GM23338 (cell line): ENCODE data around the gene CDKN2AIPNL. TPM values are rescaled to one million over a fixed set of nuclear protein-coding genes. Genes with fewer than 3 reads are reported as not detected.

ENCODE experiments used
- ATAC-seq: fragments of 200-7000 bp; cut with Tn5 transposase; 3 replicates; pipeline ENCODE4 v1.9.1; 2020
- DNase-seq: peaks from one replicate; pipeline ENCODE4 v3.0.0-alpha.2; 2015; ENCODE audit warnings: low spot score
- H2AFZ ChIP-seq: fragments of 200-600 bp; sonication (generic); 2 replicates; pipeline ENCODE4 v1.8.0; 2016; ENCODE audit warnings: antibody characterized with exemption, mild to moderate bottlenecking, moderate library complexity
- H3F3A ChIP-seq: fragments of 200-600 bp; sonication (generic); replicated peaks from 2 replicates; pipeline ENCODE4 v1.8.0; 2017; ENCODE audit warnings: antibody characterized with exemption, mixed run types, low read depth
- H3K27ac ChIP-seq: fragments of 200-600 bp; sonication (generic); 2 replicates; pipeline ENCODE4 v1.6.1; 2016; ENCODE audit warnings: low read depth
- H3K27me3 ChIP-seq: fragments of 200-600 bp; sonication (generic); 2 replicates; pipeline ENCODE4 v1.8.0; 2016; ENCODE audit warnings: mild to moderate bottlenecking, mixed run types, moderate library complexity; ENCODE audit not compliant: insufficient read depth
- H3K36me3 ChIP-seq: fragments of 200-600 bp; sonication (generic); 2 replicates; pipeline ENCODE4 v1.8.0; 2016; ENCODE audit warnings: mild to moderate bottlenecking; ENCODE audit not compliant: insufficient read depth
- H3K4me1 ChIP-seq: fragments of 200-600 bp; sonication (generic); 2 replicates; pipeline ENCODE4 v1.8.0; 2016; ENCODE audit warnings: mild to moderate bottlenecking, moderate library complexity; ENCODE audit not compliant: insufficient read depth
- H3K4me2 ChIP-seq: fragments of 200-600 bp; sonication (generic); 2 replicates; pipeline ENCODE4 v1.7.1; 2017; ENCODE audit warnings: mixed run types
- H3K4me3 ChIP-seq: fragments of 200-600 bp; sonication (generic); 2 replicates; pipeline ENCODE4 v1.6.1; 2016; ENCODE audit warnings: mixed run types
- H3K79me2 ChIP-seq: fragments of 200-600 bp; sonication (generic); replicated peaks from 2 replicates; pipeline ENCODE4 v1.8.0; 2017; ENCODE audit warnings: mild to moderate bottlenecking; ENCODE audit not compliant: insufficient read depth
- H3K9me2 ChIP-seq: fragments of 200-600 bp; sonication (generic); 2 replicates; pipeline ENCODE4 v1.8.0; 2017; ENCODE audit not compliant: insufficient read depth
- H4K20me1 ChIP-seq: fragments of 200-600 bp; sonication (generic); replicated peaks from 2 replicates; pipeline ENCODE4 v1.8.0; 2017; ENCODE audit warnings: mild to moderate bottlenecking; ENCODE audit not compliant: insufficient read depth
- H3K27ac Mint-ChIP-seq: 2 replicates; pipeline ENCODE4 v1.8.0; 2020; ENCODE audit warnings: inconsistent platforms, mild to moderate bottlenecking, moderate library complexity, mixed read lengths
- H3K27me3 Mint-ChIP-seq: 3 replicates; pipeline ENCODE4 v1.8.0; 2022; ENCODE audit warnings: low read depth, mild to moderate bottlenecking, moderate library complexity, mixed read lengths, inconsistent platforms; ENCODE audit not compliant: insufficient read depth, poor library complexity
- H3K36me3 Mint-ChIP-seq: 3 replicates; pipeline ENCODE4 v1.8.0; 2021; ENCODE audit warnings: low read depth, mild to moderate bottlenecking, inconsistent platforms, moderate library complexity, mixed read lengths
- H3K4me1 Mint-ChIP-seq: 3 replicates; pipeline ENCODE4 v1.8.0; 2020; ENCODE audit warnings: mild to moderate bottlenecking, inconsistent platforms, mixed read lengths
- H3K4me3 Mint-ChIP-seq: 3 replicates; pipeline ENCODE4 v1.8.0; 2021; ENCODE audit warnings: moderate library complexity, mild to moderate bottlenecking, inconsistent platforms, mixed read lengths
- H3K9me3 Mint-ChIP-seq: 3 replicates; pipeline ENCODE4 v1.8.0; 2020; ENCODE audit warnings: moderate library complexity, mild to moderate bottlenecking, inconsistent platforms, mixed read lengths
- CREB1 ChIP-seq: fragments of 250-450 bp; sonication (Bioruptor Pico); IDR thresholded peaks from 2 replicates; pipeline ENCODE4 v1.5.0; 2020; ENCODE audit warnings: low read depth, mild to moderate bottlenecking, moderate library complexity
- CTCF ChIP-seq, 2 experiments: fragments of 200-600 bp in 1 of 2; sonication (generic) in 1 of 2; conservative IDR thresholded peaks; 2 replicates each; pipeline versions ENCODE4 v1.5.1 to v1.6.1; 2016 to 2017; ENCODE audit warnings: antibody characterized with exemption in 2 of 2, low read depth in 2 of 2, mild to moderate bottlenecking in 2 of 2, moderate library complexity in 1 of 2
- EZH2 ChIP-seq: fragments of 200-600 bp; sonication (generic); IDR thresholded peaks from one replicate; pipeline ENCODE4 v1.8.0; 2017; ENCODE audit warnings: antibody characterized with exemption, mild to moderate bottlenecking, low read depth; ENCODE audit not compliant: unreplicated experiment
- JUNB ChIP-seq: IDR thresholded peaks from one replicate; pipeline ENCODE4 v1.6.1; 2016; ENCODE audit warnings: antibody characterized with exemption; ENCODE audit not compliant: unreplicated experiment
- ZNF114 ChIP-seq: fragments of 250-450 bp; sonication (Bioruptor Pico); IDR thresholded peaks from 2 replicates; pipeline ENCODE4 v1.5.0; 2020; ENCODE audit warnings: mild to moderate bottlenecking, moderate library complexity
- ZNF462 ChIP-seq: fragments of 250-450 bp; sonication (Bioruptor Pico); IDR thresholded peaks from 2 replicates; pipeline ENCODE4 v1.5.0; 2020; ENCODE audit warnings: mild to moderate bottlenecking, moderate library complexity
- polyA plus RNA-seq: library from polyadenylated mRNA; unstranded; fragments of >200 nt; fragmentation: Nextera tagmentation; extraction: Ambion mirVana; gene quantifications from 2 replicates; pipeline ENCODE4 v1.2.1, GENCODE V29; 2016
- total RNA-seq: library from RNA; depleted of rRNA; stranded (reverse); fragments of >200 nt; shearing (Covaris generic); gene quantifications from 2 replicates; pipeline ENCODE4 v1.2.3, GENCODE V29; 2014

CDKN2AIPNL gene
- total and polyA plus RNA-seq, 2 experiments from 2014 or later, result 53.5 to 79.5 TPM

GRCh38 chr5:134446938-134447337 is 35.3 kb upstream of the CDKN2AIPNL start:
- H3K4me1 ChIP-seq, result peaks cover 8% of the 10 kb centered on the region; the same call in 1 of the 2 replicates
- Mint-ChIP-seq H3K27ac (no peak overlapping the region), H3K4me3 (no peak overlapping the region), H3K9me3 (no peaks in the 10 kb centered on the region; the same call in 2 of the 3 replicates), H3K4me1 (peaks cover 11% of the 10 kb centered on the region), H3K27me3 (peaks cover 9% of the 10 kb centered on the region), H3K36me3 (peaks cover 18% of the 10 kb centered on the region)
- DNase-seq (peak; percentile 43), ATAC-seq (peak; percentile 77)
- TF ChIP-seq ZNF462 (CRISPR knock-in tag) (no peak), EZH2 (no peak), CTCF (conservative IDR thresholded peaks at IDR 0.05; ENCODE audit: low read depth in 2 of 2) (no peak), ZNF114 (CRISPR knock-in tag) (no peak), CREB1 (CRISPR knock-in tag) (no peak), JUNB (no peak)
- H3K79me2 ChIP-seq, result no peaks in the 10 kb centered on the region
- no peaks in the 10 kb centered on the region for H3K9me2 ChIP-seq
- H3K4me3 ChIP-seq, result no peak overlapping the region
- no peak overlapping the region for H2AFZ ChIP-seq
- H3K36me3 ChIP-seq, result no peaks in the 10 kb centered on the region
- H3K4me2 ChIP-seq, result no peak overlapping the region
- H3K27me3 ChIP-seq, result no peaks in the 10 kb centered on the region
- H3K27ac ChIP-seq, result 0 out of 2 replicates have a peak overlapping the region, but pooled peaks have one; percentile 14
- H4K20me1 ChIP-seq, result no peaks in the 10 kb centered on the region
- no peaks in the 10 kb centered on the region for H3F3A ChIP-seq
